IMR-90 (cell line): ENCODE measurements around the gene GRB10. TPM values are rescaled to one million over a fixed set of nuclear protein-coding genes. Genes with fewer than 3 reads are reported as not detected.

Source experiments
- ATAC-seq: fragments of 200-7000 bp; cut with Tn5 transposase; 2 replicates; pipeline ENCODE4 v1.9.1; 2020; ENCODE audit warnings: low read depth, mild to moderate bottlenecking, moderate library complexity
- BruUV-seq: library from RNA; stranded (reverse); fragments of 400-500 nt; replicated peaks from 2 replicates; lab custom pipeline; 2021; lab: Mats Ljungman, UMichigan
- CTCF ChIA-PET: fragments of 300-600 bp; formaldehyde crosslinking; extraction: SDS; loops from one replicate; lab custom pipeline; 2021; ENCODE audit warnings: antibody characterized with exemption; lab: Yijun Ruan, JAX
- POLR2A ChIA-PET: fragments of 300-600 bp; sonication (Branson Sonifier 250); formaldehyde crosslinking; loops from one replicate; lab custom pipeline; 2022; ENCODE audit warnings: antibody characterized with exemption; ENCODE audit not compliant: unreplicated experiment; lab: Charles Lee
- DNase-seq: peaks from one replicate; pipeline ENCODE4 v3.0.0; 2013
- H2AFZ ChIP-seq: replicated peaks from 2 replicates; pipeline ENCODE3; 2013; ENCODE audit warnings: low read length, mild to moderate bottlenecking; ENCODE audit not compliant: poor library complexity
- H2AK5ac ChIP-seq: 2 replicates; pipeline ENCODE4 v1.6.1; 2013; ENCODE audit warnings: low read depth, low read length, inconsistent platforms
- H2AK9ac ChIP-seq: replicated peaks from 2 replicates; pipeline ENCODE3; 2013; ENCODE audit warnings: mild to moderate bottlenecking, low read depth, low read length, moderate library complexity; ENCODE audit not compliant: poor library complexity
- H2BK120ac ChIP-seq: 2 replicates; pipeline ENCODE4 v1.6.1; 2013; ENCODE audit warnings: low read depth, low read length, inconsistent platforms
- H2BK15ac ChIP-seq: 3 replicates; pipeline ENCODE4 v1.6.1; 2013; ENCODE audit warnings: low read depth, low read length, inconsistent platforms
- H2BK20ac ChIP-seq: 2 replicates; pipeline ENCODE4 v1.6.1; 2013; ENCODE audit warnings: low read depth, mild to moderate bottlenecking, inconsistent platforms, low read length, moderate library complexity
- H2BK5ac ChIP-seq: 2 replicates; pipeline ENCODE4 v1.6.1; 2013; ENCODE audit warnings: mild to moderate bottlenecking, low read depth, low read length, inconsistent platforms; ENCODE audit not compliant: poor library complexity, severe bottlenecking
- H3K14ac ChIP-seq: replicated peaks from 2 replicates; pipeline ENCODE4 v1.6.1; 2013; ENCODE audit warnings: low read depth, low read length, inconsistent platforms
- H3K18ac ChIP-seq: 2 replicates; pipeline ENCODE4 v1.6.1; 2013; ENCODE audit warnings: low read depth, low read length, control low read depth
- H3K23ac ChIP-seq: 2 replicates; pipeline ENCODE4 v1.6.1; 2013; ENCODE audit warnings: low read depth, low read length, inconsistent platforms
- H3K27ac ChIP-seq: 2 replicates; pipeline ENCODE4 v1.5.1; 2013; ENCODE audit warnings: mild to moderate bottlenecking, control low read depth, low read length; ENCODE audit not compliant: insufficient read depth
- H3K27me3 ChIP-seq: 2 replicates; pipeline ENCODE4 v1.6.1; 2013; ENCODE audit warnings: low read length; ENCODE audit not compliant: control insufficient read depth, insufficient read depth
- H3K36me3 ChIP-seq: 2 replicates; pipeline ENCODE4 v1.6.1; 2013; ENCODE audit warnings: low read length, mixed read lengths; ENCODE audit not compliant: control insufficient read depth, insufficient read depth
- H3K4ac ChIP-seq: 2 replicates; pipeline ENCODE4 v1.6.1; 2013; ENCODE audit warnings: low read depth, low read length, inconsistent platforms
- H3K4me1 ChIP-seq: 2 replicates; pipeline ENCODE4 v1.6.1; 2013; ENCODE audit warnings: low read length, mixed read lengths; ENCODE audit not compliant: control insufficient read depth, insufficient read depth
- H3K4me2 ChIP-seq: 2 replicates; pipeline ENCODE4 v1.6.1; 2013; ENCODE audit warnings: low read depth, mild to moderate bottlenecking, control low read depth, low read length, moderate library complexity
- H3K4me3 ChIP-seq: 2 replicates; pipeline ENCODE4 v1.5.1; 2013; ENCODE audit warnings: low read depth, mild to moderate bottlenecking, control low read depth, low read length, moderate library complexity; ENCODE audit not compliant: insufficient read depth
- H3K56ac ChIP-seq: 2 replicates; pipeline ENCODE4 v1.6.1; 2013; ENCODE audit warnings: low read length, inconsistent platforms; ENCODE audit not compliant: insufficient read depth; ENCODE audit errors: extremely low read depth
- H3K79me1 ChIP-seq, 2 experiments: 2 replicates each; pipeline ENCODE4 v1.6.1; 2013; ENCODE audit warnings: low read length in 2 of 2, inconsistent platforms in 1 of 2, low read depth in 1 of 2
- H3K9ac ChIP-seq: 2 replicates; pipeline ENCODE4 v1.6.1; 2013; ENCODE audit warnings: low read depth, low read length, control low read depth
- H3K9me1 ChIP-seq: 2 replicates; pipeline ENCODE4 v1.6.1; 2013; ENCODE audit warnings: low read length, inconsistent platforms; ENCODE audit not compliant: insufficient read depth
- H3K9me3 ChIP-seq: 2 replicates; pipeline ENCODE4 v1.6.1; 2013; ENCODE audit warnings: low read length; ENCODE audit not compliant: control insufficient read depth, insufficient read depth
- H4K20me1 ChIP-seq: 2 replicates; pipeline ENCODE4 v1.6.1; 2013; ENCODE audit warnings: low read length, inconsistent platforms; ENCODE audit not compliant: insufficient read depth
- H4K5ac ChIP-seq: 2 replicates; pipeline ENCODE4 v1.6.1; 2013; ENCODE audit warnings: mild to moderate bottlenecking, low read depth, low read length, control low read depth
- H4K8ac ChIP-seq, 2 experiments: 2 replicates each; pipeline ENCODE4 v1.6.1; 2013; ENCODE audit warnings: low read depth in 2 of 2, low read length in 2 of 2, control low read depth in 1 of 2, inconsistent platforms in 1 of 2
- H4K91ac ChIP-seq: 2 replicates; pipeline ENCODE4 v1.6.1; 2013; ENCODE audit warnings: low read depth, low read length, inconsistent platforms; ENCODE audit not compliant: insufficient read depth
- BHLHE40 ChIP-seq: fragments of 150-350 bp; IDR thresholded peaks from 2 replicates; pipeline ENCODE4 v1.6.1; 2016; ENCODE audit warnings: mild to moderate bottlenecking, low read depth, low read length
- CHD1 ChIP-seq: IDR thresholded peaks from 2 replicates; pipeline ENCODE4 v1.6.1; 2012; ENCODE audit warnings: low read depth, low read length, improper control_type of control experiment
- CTCF ChIP-seq: conservative IDR thresholded peaks from 2 replicates; pipeline ENCODE4 v1.5.1; 2012; ENCODE audit warnings: mild to moderate bottlenecking, low read depth, low read length, improper control_type of control experiment
- ELK1 ChIP-seq: fragments of 150-350 bp; IDR thresholded peaks from 2 replicates; pipeline ENCODE4 v1.6.1; 2016; ENCODE audit warnings: low read depth, mild to moderate bottlenecking, low read length, moderate library complexity, borderline replicate concordance
- FOS ChIP-seq: fragments of 150-350 bp; IDR thresholded peaks from 2 replicates; pipeline ENCODE4 v1.6.1; 2016; ENCODE audit warnings: low read depth, low read length
- MAZ ChIP-seq: IDR thresholded peaks from 2 replicates; pipeline ENCODE4 v1.6.1; 2012; ENCODE audit warnings: low read depth, mild to moderate bottlenecking, low read length, improper control_type of control experiment, moderate library complexity, borderline replicate concordance
- POLR2A ChIP-seq: IDR thresholded peaks from 2 replicates; pipeline ENCODE4 v1.6.1; 2012; ENCODE audit warnings: mild to moderate bottlenecking, low read depth, low read length
- RAD21 ChIP-seq: IDR thresholded peaks from 2 replicates; pipeline ENCODE4 v1.6.1; 2012; ENCODE audit warnings: low read length, improper control_type of control experiment
- RCOR1 ChIP-seq: IDR thresholded peaks from 2 replicates; pipeline ENCODE4 v1.6.1; 2012; ENCODE audit warnings: mild to moderate bottlenecking, low read length, improper control_type of control experiment; ENCODE audit not compliant: insufficient replicate concordance
- USF2 ChIP-seq: fragments of 150-350 bp; IDR thresholded peaks from 2 replicates; pipeline ENCODE4 v1.6.1; 2017; ENCODE audit warnings: mild to moderate bottlenecking, antibody characterized with exemption, low read length, low read depth
- WGBS, 2 experiments: methylation state at CpG; one replicate each; pipeline versions ENCODE4 v1.1.5 to v1.1.7; 2013; ENCODE audit warnings: missing lambda C conversion rate in 2 of 2; ENCODE audit not compliant: insufficient read length in 1 of 2; ENCODE audit errors: extremely low coverage in 2 of 2; 5-methylcytosine and 5-hydroxymethylcytosine counted together
- dilution Hi-C: fragments of 300-500 bp; cut with HindIII; formaldehyde crosslinking; loops from one replicate; pipeline ENCODE4 v1.14.3; 2018; ENCODE audit warnings: low sequenced_read_pairs; ENCODE audit not compliant: unreplicated experiment
- in situ Hi-C: fragments of 300-500 bp; cut with MboI; formaldehyde crosslinking; loops from 3 replicates; pipeline ENCODE4 v1.14.3; 2019; ENCODE audit warnings: low sequenced_read_pairs, inconsistent platforms, mixed read lengths
- intact Hi-C: fragments of 100-400 bp; cut with micrococcal nuclease; formaldehyde crosslinking; loops from 2 replicates; pipeline ENCODE4 v1.10.0; 2022
- polyA plus RNA-seq, 3 experiments: library from polyadenylated mRNA; depleted of rRNA; stranded (reverse); fragments of >200 nt; gene quantifications; 2 replicates each; pipeline ENCODE4 v1.2.3, GENCODE V29; 2012; ENCODE audit warnings: low replicate concordance in 1 of 3
- total RNA-seq: library from RNA; depleted of rRNA; stranded (reverse); fragments of >200 nt; gene quantifications from 2 replicates; pipeline ENCODE4 v1.2.3, GENCODE V29; 2012

GRB10 gene
- total and polyA plus RNA-seq, 2 of the 4 experiments (the other 2 are of a cell fraction): 6.3 to 15.1 TPM

DNA sequence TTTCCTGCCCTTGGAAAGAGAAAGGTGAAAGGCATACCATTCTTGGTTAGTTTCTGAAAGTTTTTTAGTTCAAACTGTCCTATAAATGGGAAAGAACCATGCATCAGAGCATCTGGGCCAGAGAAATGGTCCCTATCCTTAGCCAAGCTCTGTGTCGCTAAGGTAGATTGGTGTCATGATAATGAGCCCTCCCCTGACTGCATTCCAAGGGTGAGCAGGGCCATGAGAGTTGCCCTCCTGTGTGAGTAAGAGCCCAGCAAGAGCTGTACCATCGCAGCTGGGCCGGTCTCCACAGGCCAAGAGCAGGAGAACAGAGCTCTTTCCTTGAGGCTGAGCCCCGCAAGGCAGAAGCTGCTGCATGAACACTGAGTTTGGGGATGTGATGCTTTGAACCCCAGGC, 30.3 kb downstream of the GRB10 start:
- H2AFZ ChIP-seq: no peak overlapping the region
- no peak overlapping the region for H2BK120ac ChIP-seq
- H4K20me1 ChIP-seq: peaks cover 55% of the 10 kb centered on the region
- DNase-seq: no peak
- no peak overlapping the region for H3K56ac ChIP-seq
- no peak for TF ChIP-seq FOS
- no peak for TF ChIP-seq ELK1
- no peak for TF ChIP-seq RAD21
- no peak for TF ChIP-seq MAZ
- no peak for TF ChIP-seq CHD1
- TF ChIP-seq CTCF: no peak
- no peak for TF ChIP-seq POLR2A
- TF ChIP-seq USF2: no peak
- no peak for TF ChIP-seq RCOR1
- TF ChIP-seq BHLHE40: no peak
- H2AK5ac ChIP-seq: no peak overlapping the region
- no peak overlapping the region for H3K9ac ChIP-seq
- no peak overlapping the region for H3K27ac ChIP-seq
- CTCF ChIA-PET: no interaction called here
- H3K4me2 ChIP-seq: no peak overlapping the region
- no peaks in the 10 kb centered on the region for H3K4me1 ChIP-seq
- no peak overlapping the region for H2AK9ac ChIP-seq
- H3K4ac ChIP-seq: no peak overlapping the region
- no peak for ATAC-seq
- H3K36me3 ChIP-seq: peaks cover 8% of the 10 kb centered on the region; the same call in 1 of the 2 replicates
- H3K4me3 ChIP-seq: no peak overlapping the region
- no TSS peak for BruUV-seq
- no peak overlapping the region for H3K23ac ChIP-seq
- POLR2A ChIA-PET: no interaction called here
- H4K8ac ChIP-seq: no peak overlapping the region
- no peak overlapping the region for H3K18ac ChIP-seq
- no peaks in the 10 kb centered on the region for H3K27me3 ChIP-seq
- H3K9me1 ChIP-seq: peaks cover 15% of the 10 kb centered on the region; the same call in 1 of the 2 replicates
- H2BK15ac ChIP-seq: no peak overlapping the region
- H4K5ac ChIP-seq: no peak overlapping the region
- dilution Hi-C loops (no loop called here), intact Hi-C loops (no loop called here), in situ Hi-C loops (no loop called here)
- H2BK20ac ChIP-seq: no peak overlapping the region
- no peak overlapping the region for H4K91ac ChIP-seq
- peaks cover 31 to 81% of the 10 kb centered on the region in 2 experiments for H3K79me1 ChIP-seq
- H3K14ac ChIP-seq: no peak overlapping the region
- H3K9me3 ChIP-seq: no peaks in the 10 kb centered on the region
- no peak overlapping the region for H2BK5ac ChIP-seq
- no CpG with 5 or more reads among the region's 4 CpGs for WGBS, 2 experiments
